Ascending aorta (tissue), 2 donors: ENCODE results near the gene PXDN. TPM values are rescaled to one million over a fixed set of nuclear protein-coding genes. Genes with fewer than 3 reads are reported as not detected.

ENCODE experiments used
- DNase-seq, 2 donors: peaks; one replicate each; pipeline ENCODE4 v3.0.0-alpha.2; 2019; ENCODE audit warnings: low spot score in 2 of 2
- H3K27ac ChIP-seq, 2 donors: fragments of 200-600 bp; sonication (generic); one replicate each; pipeline ENCODE4 v1.5.1; 2016 to 2017; ENCODE audit warnings: mild to moderate bottlenecking in 1 of 2
- H3K27me3 ChIP-seq: fragments of 200-600 bp; sonication (generic); one replicate; pipeline ENCODE4 v1.5.1; 2017
- H3K36me3 ChIP-seq, 2 donors: fragments of 200-600 bp; sonication (generic); one replicate each; pipeline ENCODE4 v1.5.1; 2016
- H3K4me1 ChIP-seq, 2 donors: fragments of 200-600 bp; sonication (generic); one replicate each; pipeline ENCODE4 v1.5.1; 2016 to 2017; ENCODE audit warnings: mild to moderate bottlenecking in 1 of 2
- H3K4me3 ChIP-seq, 2 donors: fragments of 200-600 bp; sonication (generic); one replicate each; pipeline ENCODE4 v1.5.1; 2016 to 2017; ENCODE audit warnings: mild to moderate bottlenecking in 1 of 2
- H3K9me3 ChIP-seq, 2 donors: fragments of 200-600 bp; sonication (generic); one replicate each; pipeline ENCODE4 v1.5.1; 2016
- CTCF ChIP-seq, 3 experiments: fragments of 200-600 bp in 2 of 3; fragments of 450-650 bp in 1 of 3; sonication (generic) in 2 of 3; IDR thresholded peaks; one replicate each; pipeline ENCODE4 v1.5.1; 2016 to 2019; ENCODE audit warnings: antibody characterized with exemption in 3 of 3, mild to moderate bottlenecking in 1 of 3, moderate library complexity in 1 of 3
- intact Hi-C: fragments of 100-400 bp; cut with DNase I; formaldehyde crosslinking; loops from one replicate; pipeline ENCODE4 v1.15.1; 2023
- total RNA-seq: library from RNA; depleted of rRNA; stranded (reverse); fragments of >200 nt; gene quantifications from one replicate; pipeline ENCODE4 v1.1.0, GENCODE V29; 2016

The PXDN gene
- total RNA-seq, 1 donor from 2014 or later: 188 TPM

- H3K27me3 ChIP-seq: no peaks in the 10 kb centered on the region
- peaks cover 39 to 53% of the 10 kb centered on the region in 2 donors for H3K36me3 ChIP-seq
- peaks cover 4 to 29% of the 10 kb centered on the region in 2 donors for H3K4me1 ChIP-seq
- H3K27ac ChIP-seq: peak overlapping the region; percentile 94 to 97
- TF ChIP-seq CTCF (IDR thresholded peaks at IDR 0.05): no peak
- H3K4me3 ChIP-seq: no peak overlapping the region
- no peaks in the 10 kb centered on the region for H3K9me3 ChIP-seq
- intact Hi-C loops: loop anchor here (10.0 kb wide), 1 partner anchor 1806 kb away; no protein-coding TSS in a partner anchor
- peak in 1 of 2 donors; percentile 60 for DNase-seq
Measured at GRCh38 chr2:1658394-1659151, 85.7 kb downstream of the PXDN start.

- TF ChIP-seq CTCF (IDR thresholded peaks at IDR 0.05): no peak
- Histone ChIP-seq H3K4me3 (no peak overlapping the region), H3K27me3 (no peaks in the 10 kb centered on the region), H3K27ac (peak overlapping the region; percentile 94 to 97), H3K4me1 (peaks cover 8 to 39% of the 10 kb centered on the region in 2 donors), H3K36me3 (peaks cover 25 to 40% of the 10 kb centered on the region in 2 donors), H3K9me3 (no peaks in the 10 kb centered on the region)
- intact Hi-C loops: loop anchor here (1.0 to 10.0 kb wide), 3 partner anchors 66 to 1808 kb away; partner anchors contain the start of gene PXDN
- DNase-seq: peak in 1 of 2 donors; percentile 62
Measured at GRCh38 chr2:1656961-1657841, 87.1 kb downstream of the PXDN start.

GRCh38 chr2:1656326-1656960 lies 87.9 kb downstream of the PXDN start:
- no peak for TF ChIP-seq CTCF (IDR thresholded peaks at IDR 0.05)
- peak in 1 of 2 donors; percentile 60 for DNase-seq
- intact Hi-C loops: loop anchor here (1.0 to 10.0 kb wide), 3 partner anchors 66 to 1808 kb away; partner anchors contain the start of gene PXDN
- no peak overlapping the region for H3K4me3 ChIP-seq
- no peaks in the 10 kb centered on the region for H3K9me3 ChIP-seq
- H3K27ac ChIP-seq: peak overlapping the region; percentile 94 to 97
- peaks cover 15 to 47% of the 10 kb centered on the region in 2 donors for H3K4me1 ChIP-seq
- no peaks in the 10 kb centered on the region for H3K27me3 ChIP-seq
- peaks cover 17 to 32% of the 10 kb centered on the region in 2 donors for H3K36me3 ChIP-seq

- no peaks in the 10 kb centered on the region for H3K9me3 ChIP-seq
- no peak overlapping the region for H3K4me3 ChIP-seq
- H3K4me1 ChIP-seq: peaks cover 22 to 52% of the 10 kb centered on the region in 2 donors
- peaks cover 8 to 22% of the 10 kb centered on the region in 2 donors for H3K36me3 ChIP-seq
- H3K27ac ChIP-seq: peak overlapping the region; percentile 94 to 97
- no peak for TF ChIP-seq CTCF (IDR thresholded peaks at IDR 0.05)
- peak in 1 of 2 donors; percentile 62 for DNase-seq
- no peaks in the 10 kb centered on the region for H3K27me3 ChIP-seq
- intact Hi-C loops: loop anchor here (2.0 to 10.0 kb wide), 2 partner anchors 19 to 1809 kb away; no protein-coding TSS in a partner anchor
Measured at GRCh38 chr2:1655461-1655860, 88.9 kb downstream of the PXDN start.
